ENCODE data around the gene HMG20B.

Gene HMG20B

GRCh38 chr19:3548606-3549005 is 24.1 kb upstream of the HMG20B start:
- peaks cover 36% of the 10 kb centered on the region for H3K36me3 ChIP-seq
- H3K4me1 ChIP-seq (ENCODE audit: control insufficient read depth in 1 of 2, insufficient read depth in 1 of 2, low read depth in 1 of 2, low read length in 1 of 2): peaks cover 43 to 51% of the 10 kb centered on the region in 2 experiments
- no peaks in the 10 kb centered on the region for H3K9me3 ChIP-seq

GRCh38 chr19:3549816-3550215 is 22.9 kb upstream of the HMG20B start:
- no peak for TF ChIP-seq CTCF (IDR thresholded peaks at IDR 0.05)
- Histone ChIP-seq H3K27ac (peak overlapping the region; percentile 96), H3K4me3 (ENCODE audit: low read depth in 1 of 2, low read length in 1 of 2) (no peak overlapping the region), H3K9me3 (no peaks in the 10 kb centered on the region), H3K27me3 (no peaks in the 10 kb centered on the region), H3K4me1 (ENCODE audit: control insufficient read depth in 1 of 2, insufficient read depth in 1 of 2, low read depth in 1 of 2, low read length in 1 of 2) (peaks cover 55 to 61% of the 10 kb centered on the region in 2 experiments), H3K36me3 (peaks cover 24% of the 10 kb centered on the region)

More at GRCh38 chr19:3548606-3549005, 24.1 kb upstream of the HMG20B start:
- no peaks in the 10 kb centered on the region for H3K27me3 ChIP-seq
- TF ChIP-seq CTCF (IDR thresholded peaks at IDR 0.05): no peak
- H3K27ac ChIP-seq: peak overlapping the region; percentile 96
- H3K4me3 ChIP-seq (ENCODE audit: low read depth in 1 of 2, low read length in 1 of 2): peak overlapping the region; percentile 50 to 52

GRCh38 chr19:3550947-3551791 is 21.6 kb upstream of the HMG20B start:
- Histone ChIP-seq H3K27me3 (no peaks in the 10 kb centered on the region), H3K9me3 (no peaks in the 10 kb centered on the region), H3K27ac (peak overlapping the region; percentile 96), H3K4me3 (ENCODE audit: low read depth in 1 of 2, low read length in 1 of 2) (no peak overlapping the region), H3K4me1 (ENCODE audit: control insufficient read depth in 1 of 2, insufficient read depth in 1 of 2, low read depth in 1 of 2, low read length in 1 of 2) (peaks cover 65 to 66% of the 10 kb centered on the region in 2 experiments), H3K36me3 (peaks cover 10% of the 10 kb centered on the region)
- TF ChIP-seq CTCF (IDR thresholded peaks at IDR 0.05): no peak

- TF ChIP-seq CTCF (IDR thresholded peaks at IDR 0.05): no peak
Observed at GRCh38 chr19:3551792-3552095, 21.0 kb upstream of the HMG20B start.

GRCh38 chr19:3554254-3555083 is 18.3 kb upstream of the HMG20B start:
- Histone ChIP-seq H3K9me3 (no peaks in the 10 kb centered on the region), H3K4me3 (ENCODE audit: low read depth in 1 of 2, low read length in 1 of 2) (peak overlapping the region; percentile 8 to 37), H3K27me3 (no peaks in the 10 kb centered on the region), H3K4me1 (ENCODE audit: control insufficient read depth in 1 of 2, insufficient read depth in 1 of 2, low read depth in 1 of 2, low read length in 1 of 2) (peaks cover 57 to 61% of the 10 kb centered on the region in 2 experiments), H3K36me3 (no peaks in the 10 kb centered on the region), H3K27ac (peak overlapping the region; percentile 91)
- TF ChIP-seq CTCF (IDR thresholded peaks at IDR 0.05): no peak

More at GRCh38 chr19:3551792-3552095, 21.0 kb upstream of the HMG20B start:
- peaks cover 71 to 72% of the 10 kb centered on the region in 2 experiments for H3K4me1 ChIP-seq (ENCODE audit: control insufficient read depth in 1 of 2, insufficient read depth in 1 of 2, low read depth in 1 of 2, low read length in 1 of 2)
- peaks cover 7% of the 10 kb centered on the region for H3K36me3 ChIP-seq
- H3K9me3 ChIP-seq: no peaks in the 10 kb centered on the region
- no peak overlapping the region for H3K4me3 ChIP-seq (ENCODE audit: low read depth in 1 of 2, low read length in 1 of 2)
- H3K27ac ChIP-seq: peak overlapping the region; percentile 96
- no peaks in the 10 kb centered on the region for H3K27me3 ChIP-seq

Data from neutrophil (primary cell).